Fibroblast of lung (primary cell): ENCODE measurements around the gene ANKRD16. TPM values are rescaled to one million over a fixed set of nuclear protein-coding genes. Genes with fewer than 3 reads are reported as not detected.

Experiments
- DNase-seq, 2 donors: peaks; one replicate each; pipeline versions ENCODE4 v3.0.0 to v3.0.0-alpha.2; 2010; ENCODE audit warnings: low read depth in 2 of 2
- H2AFZ ChIP-seq: 2 replicates; pipeline ENCODE4 v1.5.1; 2012; ENCODE audit warnings: low read length, control low read depth, inconsistent platforms
- H3K27ac ChIP-seq: 2 replicates; pipeline ENCODE4 v1.5.1; 2011; ENCODE audit warnings: low read length, control low read depth; ENCODE audit not compliant: insufficient read depth
- H3K27me3 ChIP-seq: 2 replicates; pipeline ENCODE4 v1.5.1; 2011; ENCODE audit warnings: mild to moderate bottlenecking, low read length; ENCODE audit not compliant: control insufficient read depth, insufficient read depth
- H3K36me3 ChIP-seq: 2 replicates; pipeline ENCODE4 v1.5.1; 2011; ENCODE audit warnings: low read length; ENCODE audit not compliant: control insufficient read depth, insufficient read depth
- H3K4me1 ChIP-seq: 2 replicates; pipeline ENCODE4 v1.5.1; 2011; ENCODE audit warnings: low read length; ENCODE audit not compliant: control insufficient read depth, insufficient read depth; ENCODE audit errors: extremely low read depth
- H3K4me2 ChIP-seq: 2 replicates; pipeline ENCODE4 v1.5.1; 2011; ENCODE audit warnings: low read length, control low read depth; ENCODE audit not compliant: insufficient read depth; ENCODE audit errors: extremely low read depth
- H3K4me3 ChIP-seq, 4 experiments: fragments of 200-600 bp in 1 of 4; sonication (generic) in 1 of 4; replicated peaks in 1 of 4; 2 replicates each; pipeline ENCODE4 v1.5.1; 2011 to 2016; ENCODE audit warnings: low read length in 4 of 4, low read depth in 3 of 4, mild to moderate bottlenecking in 3 of 4, control low read depth in 2 of 4, inconsistent platforms in 1 of 4, mixed read lengths in 1 of 4; ENCODE audit not compliant: insufficient read depth in 1 of 4; ENCODE audit errors: control extremely low read depth in 1 of 4
- H3K79me2 ChIP-seq: 2 replicates; pipeline ENCODE4 v1.5.1; 2012; ENCODE audit warnings: mild to moderate bottlenecking, low read length, inconsistent platforms; ENCODE audit not compliant: control insufficient read depth, insufficient read depth
- H3K9ac ChIP-seq: 2 replicates; pipeline ENCODE4 v1.5.1; 2011; ENCODE audit warnings: mild to moderate bottlenecking, low read length, control low read depth; ENCODE audit not compliant: insufficient read depth
- H3K9me3 ChIP-seq: 2 replicates; pipeline ENCODE4 v1.5.1; 2012; ENCODE audit warnings: low read depth, low read length; ENCODE audit not compliant: control insufficient read depth, insufficient read depth
- H4K20me1 ChIP-seq: 2 replicates; pipeline ENCODE4 v1.5.1; 2011; ENCODE audit warnings: low read length; ENCODE audit not compliant: control insufficient read depth, insufficient read depth; ENCODE audit errors: extremely low read depth
- CTCF ChIP-seq, 2 donors: IDR thresholded peaks in 1 of 2; conservative IDR thresholded peaks in 1 of 2; 1 replicate in 1 of 2; 2 replicates in 1 of 2; pipeline ENCODE4 v1.5.1; 2011 to 2012; ENCODE audit warnings: low read length in 2 of 2, control low read depth in 1 of 2, inconsistent platforms in 1 of 2, low read depth in 1 of 2, mild to moderate bottlenecking in 1 of 2
- EZH2 ChIP-seq: IDR thresholded peaks from 2 replicates; pipeline ENCODE4 v1.5.1; 2012; ENCODE audit warnings: low read length, control low read depth, mild to moderate bottlenecking; ENCODE audit errors: missing control alignments
- polyA plus RNA-seq, 2 donors: library from polyadenylated mRNA; depleted of rRNA in 1 of 2; stranded (reverse) in 1 of 2; unstranded in 1 of 2; fragments of >200 nt; gene quantifications; 2 replicates each; pipeline ENCODE4 v1.2.1, GENCODE V29; 2011 to 2012; ENCODE audit warnings: missing spikeins in 1 of 2
- total RNA-seq: library from RNA; depleted of rRNA; stranded (reverse); fragments of >200 nt; gene quantifications from 2 replicates; pipeline ENCODE4 v1.2.1, GENCODE V29; 2014

The ANKRD16 gene
- total and polyA plus RNA-seq, 2 donors (not counting 1 experiment from before 2014, with no cell fraction given), result 4.0 to 9.9 TPM

GRCh38 chr10:5903563-5903962, 13.9 kb upstream of the ANKRD16 start:
- Histone ChIP-seq H3K9ac (no peak overlapping the region), H3K4me2 (no peak overlapping the region), H3K9me3 (no peaks in the 10 kb centered on the region), H3K4me1 (no peaks in the 10 kb centered on the region), H3K36me3 (peaks cover 3% of the 10 kb centered on the region), H4K20me1 (no peaks in the 10 kb centered on the region), H3K79me2 (peaks cover 5% of the 10 kb centered on the region), H3K27me3 (no peaks in the 10 kb centered on the region), H2AFZ (no peak overlapping the region), H3K27ac (no peak overlapping the region), H3K4me3 (no peak overlapping the region)
- DNase-seq, result no peak
- TF ChIP-seq CTCF (conservative IDR thresholded peaks at IDR 0.05 in 1 of 2, IDR thresholded peaks at IDR 0.05 in 1 of 2; ENCODE audit: low read depth in 1 of 2, low read length in 2 of 2) (no peak), EZH2 (no peak)

- H3K79me2 ChIP-seq, result peaks cover 6% of the 10 kb centered on the region
Observed at GRCh38 chr10:5902511-5903274, 13.0 kb upstream of the ANKRD16 start.

GRCh38 chr10:5900247-5900646, 10.6 kb upstream of the ANKRD16 start:
- no peaks in the 10 kb centered on the region for H4K20me1 ChIP-seq
- no peak for DNase-seq
- no peak overlapping the region for H3K9ac ChIP-seq
- TF ChIP-seq EZH2 (no peak), CTCF (conservative IDR thresholded peaks at IDR 0.05 in 1 of 2, IDR thresholded peaks at IDR 0.05 in 1 of 2; ENCODE audit: low read depth in 1 of 2, low read length in 2 of 2) (no peak)
- H3K4me1 ChIP-seq, result no peaks in the 10 kb centered on the region
- peaks cover 3% of the 10 kb centered on the region for H3K36me3 ChIP-seq
- H3K79me2 ChIP-seq, result peaks cover 8% of the 10 kb centered on the region
- no peak overlapping the region for H3K4me2 ChIP-seq
- H3K27me3 ChIP-seq, result no peaks in the 10 kb centered on the region
- H2AFZ ChIP-seq, result no peak overlapping the region
- no peak overlapping the region for H3K4me3 ChIP-seq
- H3K27ac ChIP-seq, result no peak overlapping the region
- no peaks in the 10 kb centered on the region for H3K9me3 ChIP-seq

More at GRCh38 chr10:5902511-5903274, 13.0 kb upstream of the ANKRD16 start:
- no peak overlapping the region for H3K4me2 ChIP-seq
- H3K4me3 ChIP-seq, result no peak overlapping the region
- H4K20me1 ChIP-seq, result no peaks in the 10 kb centered on the region
- H3K4me1 ChIP-seq, result no peaks in the 10 kb centered on the region
- no peak for DNase-seq
- H3K27me3 ChIP-seq, result no peaks in the 10 kb centered on the region
- H3K9me3 ChIP-seq, result no peaks in the 10 kb centered on the region
- no peak overlapping the region for H3K27ac ChIP-seq
- no peak overlapping the region for H2AFZ ChIP-seq
- no peak for TF ChIP-seq CTCF (conservative IDR thresholded peaks at IDR 0.05 in 1 of 2, IDR thresholded peaks at IDR 0.05 in 1 of 2; ENCODE audit: low read depth in 1 of 2, low read length in 2 of 2)
- no peak for TF ChIP-seq EZH2
- H3K36me3 ChIP-seq, result peaks cover 3% of the 10 kb centered on the region
- no peak overlapping the region for H3K9ac ChIP-seq
